Body of pancreas (tissue), 4 donors: ENCODE results near the gene RNF13. TPM values are rescaled to one million over a fixed set of nuclear protein-coding genes. Genes with fewer than 3 reads are reported as not detected.
"Not testable (repeated sequence)": the region's sequence is repeated elsewhere in the genome, so short reads cannot be mapped to it uniquely, and the experiment has no call there.

Source experiments
- ATAC-seq: fragments of 150-250 bp; one replicate; pipeline ENCODE4 v1.9.1; 2016
- DNase-seq, 4 donors: peaks; one replicate each; pipeline ENCODE4 v3.0.0-alpha.2; 2019
- H3K27ac ChIP-seq, 4 donors: fragments of 200-600 bp; sonication (generic); 1 replicate in 3 of 4; 2 replicates in 1 of 4; pipeline versions ENCODE4 v1.5.1 to v1.6.1; 2016 to 2019; ENCODE audit warnings: mild to moderate bottlenecking in 1 of 4, mixed read lengths in 1 of 4, moderate library complexity in 1 of 4
- H3K27me3 ChIP-seq, 2 donors: fragments of 200-600 bp; sonication (generic); one replicate each; pipeline ENCODE4 v1.6.0; 2016; ENCODE audit warnings: mild to moderate bottlenecking in 1 of 2
- H3K36me3 ChIP-seq, 2 donors: fragments of 200-600 bp; sonication (generic); replicated peaks in 1 of 2; 2 replicates each; pipeline ENCODE4 v1.5.1; 2016; ENCODE audit warnings: low read depth in 2 of 2; ENCODE audit not compliant: insufficient read depth in 1 of 2
- H3K4me1 ChIP-seq: fragments of 200-600 bp; sonication (generic); one replicate; pipeline ENCODE4 v1.6.0; 2016
- H3K4me3 ChIP-seq, 2 donors: fragments of 200-600 bp; sonication (generic); 1 replicate in 1 of 2; 2 replicates in 1 of 2; pipeline ENCODE4 v1.5.1; 2016 to 2019
- H3K9me3 ChIP-seq, 3 donors: fragments of 200-600 bp; sonication (generic); 1 replicate in 2 of 3; 2 replicates in 1 of 3; pipeline ENCODE4 v1.5.1; 2016
- CTCF ChIP-seq, 7 experiments: fragments of 450-650 bp in 4 of 7; fragments of 200-600 bp in 3 of 7; sonication (generic) in 3 of 7; IDR thresholded peaks; one replicate each; pipeline ENCODE4 v1.5.1; 2016 to 2019; ENCODE audit warnings: antibody characterized with exemption in 7 of 7
- POLR2A ChIP-seq, 3 donors: fragments of 450-650 bp; IDR thresholded peaks; one replicate each; pipeline ENCODE4 v1.6.1; 2016; ENCODE audit warnings: antibody characterized with exemption in 3 of 3, mild to moderate bottlenecking in 2 of 3
- WGBS, 2 donors: methylation state at CpG; one replicate each; pipeline ENCODE4 v1.1.5; 2017; 5-methylcytosine and 5-hydroxymethylcytosine counted together
- intact Hi-C: fragments of 100-400 bp; cut with DNase I; formaldehyde crosslinking; loops from one replicate; pipeline ENCODE4 v1.15.1; 2023
- total RNA-seq, 2 donors: library from RNA; depleted of rRNA; stranded (reverse); fragments of >200 nt; gene quantifications; one replicate each; pipeline ENCODE4 v1.1.0, GENCODE V29; 2016

Gene RNF13
- total RNA-seq, 2 donors from 2014 or later, result 26.4 to 52.4 TPM

DNA sequence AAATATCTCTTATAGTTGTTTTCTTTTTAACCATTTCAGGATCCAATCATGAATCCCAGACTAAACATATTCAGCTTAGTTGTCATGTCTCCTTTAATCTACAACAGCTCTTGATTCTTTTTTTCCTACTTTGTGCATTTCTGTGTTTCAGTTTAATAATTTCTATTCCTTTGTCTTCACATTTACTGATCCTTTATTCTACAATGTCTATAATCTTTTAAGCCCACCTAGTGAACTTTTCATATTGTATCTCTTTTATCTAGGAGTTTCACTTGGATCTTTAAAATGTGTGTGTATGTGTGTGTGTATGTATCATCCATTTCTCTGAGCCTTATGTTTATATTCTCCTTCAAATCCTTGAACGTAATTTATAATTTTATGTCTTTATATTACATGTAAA lies 70.1 kb downstream of the RNF13 start:
- Histone ChIP-seq H3K4me1 (no peaks in the 10 kb centered on the region), H3K27me3 (no peaks in the 10 kb centered on the region), H3K9me3 (no peaks in the 10 kb centered on the region), H3K4me3 (no peak overlapping the region), H3K27ac (no peak overlapping the region), H3K36me3 (peaks cover 0 to 3% of the 10 kb centered on the region in 2 donors)
- ATAC-seq (no peak), DNase-seq (no peak)
- 96 to 97% methylated on average over 1 of the region's 1 CpG for WGBS, 2 donors
- intact Hi-C loops, result no loop called here
- TF ChIP-seq POLR2A (IDR thresholded peaks at IDR 0.05) (no peak), CTCF (IDR thresholded peaks at IDR 0.05) (no peak)

DNA sequence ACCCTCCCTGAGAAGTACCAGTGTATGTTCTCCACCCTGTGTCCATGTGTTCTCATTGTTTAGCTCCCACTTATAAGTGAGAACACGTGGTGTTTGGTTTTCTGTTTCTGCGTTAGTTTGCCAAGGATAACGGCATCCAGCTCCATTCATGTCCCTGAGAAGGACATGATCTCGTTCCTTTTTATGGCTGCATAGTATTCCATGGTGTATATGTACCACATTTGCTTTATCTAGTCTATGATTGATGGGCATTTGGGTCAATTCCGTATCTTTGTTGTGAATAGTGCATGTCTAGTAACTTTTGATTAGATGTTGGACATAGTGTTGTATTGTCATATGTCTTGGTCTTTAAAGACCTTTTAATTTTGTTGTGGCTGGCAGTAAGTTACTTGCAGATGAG lies 70.8 kb downstream of the RNF13 start:
- H3K27me3 ChIP-seq, H3K4me1 ChIP-seq, H3K4me3 ChIP-seq, intact Hi-C loops, ATAC-seq, H3K36me3 ChIP-seq, H3K27ac ChIP-seq, H3K9me3 ChIP-seq, DNase-seq: not testable (repeated sequence)
- WGBS, 2 donors, result 97 to 99% methylated on average over 5 of the region's 5 CpGs

GRCh38 chr3:149884848-149885247 lies 71.8 kb downstream of the RNF13 start:
- H3K27me3 ChIP-seq, H3K4me1 ChIP-seq, intact Hi-C loops, DNase-seq, H3K4me3 ChIP-seq, H3K36me3 ChIP-seq, ATAC-seq, H3K9me3 ChIP-seq, H3K27ac ChIP-seq: not testable (repeated sequence)

DNA sequence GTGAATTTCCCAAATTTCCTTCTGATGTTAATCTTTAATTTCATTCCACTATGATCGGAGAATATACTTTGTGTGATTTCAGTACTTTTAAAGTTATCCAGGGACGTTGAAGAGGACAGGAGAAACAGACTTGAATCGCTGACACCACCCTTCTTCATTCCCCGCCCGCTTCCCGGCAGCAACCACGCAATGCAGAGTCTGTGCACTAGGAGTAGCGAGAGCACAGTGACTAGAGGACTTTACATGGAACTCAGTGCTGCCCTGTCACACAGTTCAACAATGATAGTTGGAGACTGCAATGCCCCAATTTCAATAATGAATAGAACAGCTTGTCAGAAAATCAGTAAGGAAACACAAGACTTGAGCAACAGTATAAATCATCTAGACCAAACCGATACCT lies 73.9 kb downstream of the RNF13 start:
- ATAC-seq, result no peak
- no peak for TF ChIP-seq POLR2A (IDR thresholded peaks at IDR 0.05)
- no peak for TF ChIP-seq CTCF (IDR thresholded peaks at IDR 0.05)
- H3K9me3 ChIP-seq, result no peaks in the 10 kb centered on the region
- H3K4me3 ChIP-seq, result no peak overlapping the region
- H3K36me3 ChIP-seq, result peaks cover 0 to 3% of the 10 kb centered on the region in 2 donors
- no peak for DNase-seq
- 85% methylated on average over 9 of the region's 9 CpGs for WGBS, 2 donors
- intact Hi-C loops, result no loop called here
- no peak overlapping the region for H3K27ac ChIP-seq
- H3K4me1 ChIP-seq, result no peaks in the 10 kb centered on the region
- H3K27me3 ChIP-seq, result no peaks in the 10 kb centered on the region

- no peaks in the 10 kb centered on the region for H3K4me1 ChIP-seq
- intact Hi-C loops, result no loop called here
- no peak for TF ChIP-seq POLR2A (IDR thresholded peaks at IDR 0.05)
- TF ChIP-seq CTCF (IDR thresholded peaks at IDR 0.05), result no peak
- peaks cover 0 to 3% of the 10 kb centered on the region in 2 donors for H3K36me3 ChIP-seq
- no peaks in the 10 kb centered on the region for H3K27me3 ChIP-seq
- ATAC-seq, result no peak
- no peaks in the 10 kb centered on the region for H3K9me3 ChIP-seq
- DNase-seq, result no peak
- no peak overlapping the region for H3K4me3 ChIP-seq
- H3K27ac ChIP-seq, result no peak overlapping the region
Observed at GRCh38 chr3:149891621-149892020, 78.6 kb downstream of the RNF13 start.

GRCh38 chr3:149892371-149892770 lies 79.4 kb downstream of the RNF13 start:
- H3K4me3 ChIP-seq, result no peak overlapping the region
- H3K36me3 ChIP-seq, result peaks cover 0 to 3% of the 10 kb centered on the region in 2 donors
- no peak for ATAC-seq
- DNase-seq, result no peak
- TF ChIP-seq POLR2A (IDR thresholded peaks at IDR 0.05) (no peak), CTCF (IDR thresholded peaks at IDR 0.05) (no peak)
- no peaks in the 10 kb centered on the region for H3K27me3 ChIP-seq
- intact Hi-C loops, result no loop called here
- 96 to 98% methylated on average over 10 of the region's 10 CpGs for WGBS, 2 donors
- no peaks in the 10 kb centered on the region for H3K4me1 ChIP-seq
- H3K27ac ChIP-seq, result no peak overlapping the region
- H3K9me3 ChIP-seq, result no peaks in the 10 kb centered on the region
